Frontal cortex (tissue), 4 donors: ENCODE results near the gene JAM2. TPM values are rescaled to one million over a fixed set of nuclear protein-coding genes. Genes with fewer than 3 reads are reported as not detected.
"Not testable (repeated sequence)": the region's sequence is repeated elsewhere in the genome, so short reads cannot be mapped to it uniquely, and the experiment has no call there.

Experiments
- DNase-seq, 2 donors: peaks; one replicate each; pipeline ENCODE4 v3.0.0; 2012; ENCODE audit warnings: low spot score in 2 of 2
- FAIRE-seq: peaks from 2 replicates; lab custom pipeline; 2012; peaks lifted over from hg19 to GRCh38; lab: Jason Lieb, UNC
- total RNA-seq: library from RNA; depleted of rRNA; stranded (reverse); fragments of >200 nt; gene quantifications from one replicate; pipeline ENCODE4 v1.2.3, GENCODE V29; 2014
- donor health status: control.
- donor health status: control.
- donor health status: control.

Gene JAM2
- total RNA-seq, 1 donor from 2014 or later, result 15.5 TPM

- FAIRE-seq (no peak), DNase-seq (no peak)
These were observed 70.7 kb downstream of the JAM2 start for GRCh38 chr21:25709684-25710265.

- FAIRE-seq (no peak), DNase-seq (no peak)
These were observed 71.5 kb downstream of the JAM2 start for GRCh38 chr21:25710550-25710949.

GRCh38 chr21:25714066-25714465 is 75.0 kb downstream of the JAM2 start:
- FAIRE-seq, DNase-seq: not testable (repeated sequence)

- no peak for FAIRE-seq
- no peak for DNase-seq
These were observed 78.6 kb downstream of the JAM2 start for GRCh38 chr21:25717491-25718147.

- no peak for FAIRE-seq
- no peak for DNase-seq
These were observed 82.9 kb downstream of the JAM2 start for GRCh38 chr21:25721987-25722386.

GRCh38 chr21:25722631-25723030 is 83.6 kb downstream of the JAM2 start:
- FAIRE-seq (no peak), DNase-seq (no peak)

DNA sequence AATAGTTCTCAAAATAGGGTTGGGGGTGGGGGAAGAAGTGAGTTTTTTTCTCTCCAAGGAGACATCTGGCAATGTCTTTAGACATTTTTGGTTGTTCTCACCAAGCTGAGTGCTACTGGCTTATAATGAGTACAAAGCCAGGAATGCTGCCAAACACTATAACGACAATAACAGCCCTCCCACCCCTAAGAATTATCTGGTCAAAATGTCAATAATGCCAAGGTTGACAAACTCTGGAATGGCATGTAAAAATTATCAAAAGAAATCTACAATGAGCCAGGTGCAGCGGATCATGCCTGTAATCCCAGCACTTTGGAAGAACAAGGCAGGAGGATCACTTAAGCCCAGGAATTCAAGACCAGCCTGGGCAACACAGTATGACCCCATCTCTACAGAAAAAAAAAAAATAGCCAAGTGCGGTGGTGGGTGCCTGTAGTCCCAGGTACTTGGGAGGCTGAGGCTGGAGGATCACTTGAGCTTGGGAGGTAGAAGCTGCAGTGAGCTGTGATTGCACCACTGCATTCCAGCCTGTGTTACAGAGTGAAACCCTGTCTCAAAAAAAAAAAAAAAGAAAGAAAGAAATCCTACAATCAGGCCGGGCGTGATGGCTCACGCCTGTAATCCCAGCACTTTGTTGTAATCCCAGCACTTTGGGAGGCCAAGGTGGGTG is 93.2 kb downstream of the JAM2 start:
- DNase-seq (no peak), FAIRE-seq (no peak)

- FAIRE-seq, result no peak
- no peak for DNase-seq
These were observed 95.0 kb downstream of the JAM2 start for GRCh38 chr21:25733859-25734653.

- DNase-seq (no peak), FAIRE-seq (no peak)
These were observed 95.5 kb downstream of the JAM2 start for GRCh38 chr21:25734654-25734903.

- peak; percentile 83 to 86 for DNase-seq
These were observed 96.0 kb downstream of the JAM2 start, which contains the start of the genes ATP5PF and GABPA for GRCh38 chr21:25734904-25735645. Gene ATP5PF, minus strand, starts transcription at chr21:25734904. Its CDS starts 5,110 bp downstream, at chr21:25729794. Gene GABPA, plus strand, starts transcription at chr21:25734972. Its CDS starts 6,627 bp downstream, at chr21:25741599.

DNA sequence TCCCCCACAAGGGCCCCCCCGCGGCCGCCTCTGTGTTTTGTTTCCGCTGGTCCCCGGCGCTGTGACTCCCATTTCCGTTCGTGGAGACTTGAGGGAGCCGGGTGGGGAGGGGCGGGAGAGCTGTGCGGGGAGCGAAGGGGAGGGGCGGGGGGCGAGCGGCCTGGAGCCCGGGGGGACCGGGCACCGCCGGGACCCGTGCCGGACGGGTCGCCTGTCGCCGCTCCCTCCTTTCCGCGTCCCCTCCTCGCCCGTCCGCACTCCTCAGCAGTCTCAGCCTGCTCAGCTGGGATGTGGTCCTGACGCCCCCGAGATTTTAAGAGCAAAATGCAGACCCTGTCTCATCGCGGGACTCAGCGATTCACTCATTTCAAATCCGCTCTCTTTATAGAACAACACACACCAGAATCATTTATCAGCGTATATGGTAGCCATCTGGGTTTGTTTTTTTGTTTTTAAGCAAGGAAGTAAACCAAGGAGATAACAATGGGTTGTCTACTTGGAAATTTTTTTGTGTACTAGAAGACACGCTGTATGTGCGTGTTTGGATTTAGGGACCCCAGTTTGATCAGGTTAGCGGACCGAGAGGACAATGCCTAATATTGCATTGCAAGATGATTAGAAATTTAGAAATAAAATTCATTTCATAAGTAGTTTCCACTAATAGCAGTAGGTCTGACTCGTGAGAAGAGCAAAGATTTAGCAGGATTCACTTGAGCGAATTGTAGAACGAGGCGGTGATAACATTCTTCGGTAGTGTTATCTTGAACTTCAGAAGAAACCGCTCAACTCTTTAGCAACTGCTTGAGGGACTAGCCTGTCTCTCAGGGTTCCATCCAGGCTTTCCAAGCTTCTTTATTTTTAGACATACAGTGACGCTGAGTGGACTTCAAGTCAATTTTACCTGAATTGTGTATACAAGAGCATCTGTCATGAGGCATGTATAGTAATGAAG is 96.9 kb downstream of the JAM2 start:
- no peak for FAIRE-seq

More at GRCh38 chr21:25734904-25735645, 96.0 kb downstream of the JAM2 start, which contains the start of the genes ATP5PF and GABPA:
- no peak for FAIRE-seq

DNA sequence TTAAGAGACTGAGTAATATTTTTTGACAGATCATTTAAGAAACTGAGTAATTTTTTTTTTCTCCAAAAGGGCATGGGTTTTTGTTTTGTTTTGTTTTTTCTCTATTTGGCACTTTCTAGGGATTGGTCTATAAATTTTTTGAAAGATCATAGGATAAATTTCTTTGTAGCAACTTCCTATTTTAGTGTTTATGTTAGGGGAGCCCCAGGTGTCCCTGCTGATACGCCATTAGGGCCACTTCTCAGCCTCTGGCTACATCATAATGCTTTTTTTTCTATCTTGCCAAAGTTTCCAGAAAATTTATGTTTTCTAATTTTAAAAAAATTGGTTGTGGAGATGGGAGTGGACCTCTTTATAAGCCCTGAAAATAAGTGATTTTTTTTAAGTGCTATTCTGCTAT is 98.4 kb downstream of the JAM2 start:
- FAIRE-seq, result no peak
- DNase-seq, result no peak

More for the DNA sequence above, 96.9 kb downstream of the JAM2 start:
- DNase-seq, result peak; percentile 73 to 80

DNA sequence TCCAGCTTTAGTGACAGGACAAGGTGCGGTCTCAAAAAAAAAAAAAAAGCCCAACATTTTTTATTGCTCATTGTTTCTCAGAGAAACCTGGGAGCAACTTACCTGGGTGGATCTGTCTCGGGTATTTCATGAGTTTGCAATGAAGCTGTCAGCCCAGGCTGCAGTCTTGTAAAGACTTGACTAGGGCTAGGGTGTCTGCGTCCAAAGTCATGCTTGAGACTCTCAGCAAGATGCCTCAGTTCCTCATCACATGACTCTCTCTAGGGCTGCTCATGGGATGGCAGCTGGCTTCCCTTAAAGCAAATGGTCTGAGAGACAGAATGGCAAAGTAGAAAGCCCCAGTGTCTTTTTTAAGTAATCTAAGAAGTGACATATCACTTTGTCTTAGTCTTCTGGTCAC is 103.8 kb downstream of the JAM2 start:
- no peak for FAIRE-seq

DNA sequence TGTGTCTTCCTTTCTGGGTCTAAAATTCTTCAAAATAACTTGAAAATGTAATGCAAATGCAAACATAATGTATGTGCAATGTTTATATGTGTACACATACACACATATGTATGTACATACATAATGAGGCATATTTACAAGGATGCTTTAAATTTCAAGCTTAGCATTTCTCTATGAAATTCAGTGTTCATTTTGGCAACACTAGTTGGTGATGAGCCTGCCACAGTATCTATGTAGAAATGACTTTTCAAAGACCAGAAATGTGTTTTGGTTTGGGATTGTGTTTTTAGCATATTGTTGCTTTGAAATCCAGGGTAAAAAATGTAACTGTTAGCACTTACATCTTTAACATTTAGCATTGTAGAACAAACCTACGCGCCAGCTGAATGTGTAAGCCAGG is 105.8 kb downstream of the JAM2 start:
- DNase-seq, result no peak
- no peak for FAIRE-seq

More for the DNA sequence above, 103.8 kb downstream of the JAM2 start:
- no peak for DNase-seq

GRCh38 chr21:25750085-25750484 is 111.0 kb downstream of the JAM2 start:
- no peak for FAIRE-seq
- no peak for DNase-seq

DNA sequence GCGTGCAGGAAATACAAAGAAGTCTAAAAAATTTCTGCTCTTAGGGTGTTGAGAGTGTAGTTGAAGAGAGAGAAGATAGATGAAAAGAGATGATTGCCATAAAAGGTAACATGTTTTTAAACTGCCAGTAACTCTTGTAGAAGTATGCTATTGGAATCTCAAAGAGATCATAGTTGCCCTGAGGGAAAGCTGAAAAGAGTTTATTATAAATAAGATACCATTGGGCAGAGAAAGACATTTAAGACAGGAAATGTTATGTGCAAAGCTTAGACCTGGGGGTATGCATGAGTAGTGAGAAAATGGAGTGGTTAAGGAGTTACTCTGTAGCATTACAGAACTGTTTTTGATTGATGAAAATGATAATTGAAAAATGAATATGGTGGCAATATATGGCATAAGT is 113.4 kb downstream of the JAM2 start:
- DNase-seq (no peak), FAIRE-seq (no peak)

- no peak for DNase-seq
- FAIRE-seq, result no peak
These were observed 117.3 kb downstream of the JAM2 start for GRCh38 chr21:25756190-25756932.

DNA sequence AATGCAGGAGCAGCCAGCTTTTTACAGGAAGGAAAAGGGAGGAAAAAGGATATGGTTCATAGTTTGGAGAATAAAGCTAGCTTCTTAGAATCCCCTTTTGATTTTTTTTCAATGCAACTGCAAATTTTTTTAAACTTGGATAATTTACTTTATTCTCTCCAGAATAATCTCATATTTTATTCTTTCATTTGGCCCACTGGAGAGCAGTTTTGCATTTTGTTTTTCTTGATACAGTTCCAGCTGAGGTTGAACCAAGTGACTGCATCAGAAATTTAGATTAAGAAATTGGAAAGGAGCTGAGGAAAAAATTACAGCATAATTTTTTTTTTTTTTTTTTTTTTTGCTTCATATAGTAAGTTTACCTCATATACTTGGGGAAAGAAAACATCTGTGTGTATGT is 118.5 kb downstream of the JAM2 start:
- no peak for DNase-seq
- no peak for FAIRE-seq
